H1 (cell line): ENCODE measurements around the gene DDX56. TPM values are rescaled to one million over a fixed set of nuclear protein-coding genes. Genes with fewer than 3 reads are reported as not detected.

Source experiments
- CTCF ChIA-PET: fragments of 300-600 bp; sonication (Branson Sonifier 250); formaldehyde crosslinking; loops from one replicate; lab custom pipeline; 2021; ENCODE audit not compliant: partially characterized antibody; lab: Charles Lee
- POLR2A ChIA-PET: fragments of 300-600 bp; sonication (Branson Sonifier 250); formaldehyde crosslinking; loops from one replicate; lab custom pipeline; 2021; ENCODE audit warnings: inconsistent platforms; ENCODE audit not compliant: partially characterized antibody; lab: Charles Lee
- DNase-seq, 2 experiments: peaks; one replicate each; pipeline versions ENCODE4 v3.0.0 to v3.0.0-alpha.2; 2010 to 2022; ENCODE audit warnings: low spot score in 2 of 2, low read depth in 1 of 2, mixed read lengths in 1 of 2
- FAIRE-seq: peaks from 2 replicates; lab custom pipeline; 2011; peaks lifted over from hg19 to GRCh38; lab: Jason Lieb, UNC
- H2AFZ ChIP-seq: 2 replicates; pipeline ENCODE4 v1.8.1; 2012; ENCODE audit warnings: low read length, inconsistent platforms
- H2AK5ac ChIP-seq: 2 replicates; pipeline ENCODE4 v1.6.1; 2013; ENCODE audit warnings: low read depth, low read length
- H2BK120ac ChIP-seq: replicated peaks from 2 replicates; pipeline ENCODE3; 2013; ENCODE audit warnings: low read depth, low read length, inconsistent platforms
- H2BK12ac ChIP-seq: 2 replicates; pipeline ENCODE4 v1.6.1; 2013; ENCODE audit warnings: low read depth, low read length
- H2BK15ac ChIP-seq: 2 replicates; pipeline ENCODE4 v1.6.1; 2013; ENCODE audit warnings: low read length
- H2BK20ac ChIP-seq: 2 replicates; pipeline ENCODE4 v1.6.1; 2013; ENCODE audit warnings: low read length
- H2BK5ac ChIP-seq: 2 replicates; pipeline ENCODE4 v1.6.1; 2013; ENCODE audit warnings: low read depth, low read length
- H3K14ac ChIP-seq: 2 replicates; pipeline ENCODE4 v1.6.1; 2013; ENCODE audit warnings: inconsistent platforms; ENCODE audit not compliant: insufficient read length
- H3K18ac ChIP-seq: 2 replicates; pipeline ENCODE4 v1.6.1; 2013; ENCODE audit warnings: low read length; ENCODE audit errors: extremely low read depth
- H3K23ac ChIP-seq: 2 replicates; pipeline ENCODE4 v1.6.1; 2013; ENCODE audit warnings: inconsistent platforms; ENCODE audit not compliant: insufficient read length
- H3K23me2 ChIP-seq: 2 replicates; pipeline ENCODE4 v1.6.1; 2013; ENCODE audit warnings: low read depth, low read length
- H3K27ac ChIP-seq: 2 replicates; pipeline ENCODE4 v1.6.1; 2011; ENCODE audit warnings: low read depth, low read length, inconsistent platforms
- H3K27me3 ChIP-seq, 4 experiments: replicated peaks in 1 of 4; 1 replicate in 1 of 4; 2 replicates in 3 of 4; pipeline versions ENCODE4 v1.6.1 to v1.8.1; 2011 to 2013; ENCODE audit warnings: low read length in 3 of 4, mild to moderate bottlenecking in 3 of 4, inconsistent platforms in 2 of 4, mixed read lengths in 2 of 4, moderate library complexity in 1 of 4; ENCODE audit not compliant: control insufficient read depth in 3 of 4, insufficient read depth in 3 of 4; ENCODE audit errors: extremely low read depth in 1 of 4
- H3K36me3 ChIP-seq, 4 experiments: 2 replicates each; pipeline versions ENCODE4 v1.6.1 to v1.8.1; 2011 to 2013; ENCODE audit warnings: mild to moderate bottlenecking in 4 of 4, low read length in 3 of 4, moderate library complexity in 2 of 4, control low read depth in 1 of 4, inconsistent platforms in 1 of 4; ENCODE audit not compliant: insufficient read depth in 4 of 4, control insufficient read depth in 2 of 4
- H3K4ac ChIP-seq: replicated peaks from 2 replicates; pipeline ENCODE3; 2013; ENCODE audit warnings: low read length, low read depth, mixed read lengths, inconsistent platforms; ENCODE audit not compliant: insufficient read length
- H3K4me1 ChIP-seq, 4 experiments: replicated peaks in 1 of 4; 1 replicate in 1 of 4; 2 replicates in 3 of 4; pipeline versions ENCODE4 v1.6.1 to v1.8.1; 2011 to 2013; ENCODE audit warnings: low read length in 3 of 4, inconsistent platforms in 2 of 4, mixed read lengths in 1 of 4; ENCODE audit not compliant: insufficient read depth in 4 of 4, control insufficient read depth in 3 of 4
- H3K4me2 ChIP-seq, 2 experiments: 2 replicates each; pipeline versions ENCODE4 v1.6.1 to v1.8.1; 2011 to 2013; ENCODE audit warnings: low read depth in 2 of 2, low read length in 2 of 2, control low read depth in 1 of 2, inconsistent platforms in 1 of 2, mild to moderate bottlenecking in 1 of 2; ENCODE audit not compliant: insufficient read depth in 1 of 2
- H3K4me3 ChIP-seq, 4 experiments: fragments of 200-600, 300-600 bp in 1 of 4; sonication (generic), shearing (Covaris generic), sonication (Bioruptor Twin) in 1 of 4; 2 replicates each; pipeline versions ENCODE4 v1.5.1 to v1.8.1; 2011 to 2016; ENCODE audit warnings: low read length in 4 of 4, low read depth in 3 of 4, control low read depth in 2 of 4, inconsistent platforms in 2 of 4, mild to moderate bottlenecking in 2 of 4, mixed read lengths in 1 of 4, moderate library complexity in 1 of 4; ENCODE audit not compliant: insufficient read depth in 2 of 4; ENCODE audit errors: extremely low read depth in 1 of 4
- H3K56ac ChIP-seq: replicated peaks from 2 replicates; pipeline ENCODE3; 2013; ENCODE audit warnings: low read depth, mild to moderate bottlenecking, mixed read lengths, low read length, inconsistent platforms; ENCODE audit not compliant: insufficient read length
- H3K79me1 ChIP-seq: 2 replicates; pipeline ENCODE4 v1.6.1; 2013; ENCODE audit warnings: low read depth, low read length, control low read depth
- H3K79me2 ChIP-seq, 2 experiments: 2 replicates each; pipeline versions ENCODE4 v1.6.1 to v1.8.1; 2012 to 2013; ENCODE audit warnings: low read length in 2 of 2, mild to moderate bottlenecking in 2 of 2, inconsistent platforms in 1 of 2; ENCODE audit not compliant: insufficient read depth in 2 of 2, control insufficient read depth in 1 of 2
- H3K9ac ChIP-seq, 4 experiments: replicated peaks in 1 of 4; 1 replicate in 1 of 4; 2 replicates in 3 of 4; pipeline versions ENCODE4 v1.6.1 to v1.8.1; 2011 to 2013; ENCODE audit warnings: low read depth in 3 of 4, low read length in 3 of 4, control low read depth in 2 of 4, mild to moderate bottlenecking in 2 of 4, moderate library complexity in 2 of 4, inconsistent platforms in 1 of 4; ENCODE audit errors: extremely low read depth in 1 of 4
- H3K9me3 ChIP-seq, 2 experiments: 2 replicates each; pipeline versions ENCODE4 v1.6.1 to v1.8.1; 2012 to 2013; ENCODE audit warnings: mild to moderate bottlenecking in 2 of 2, moderate library complexity in 2 of 2, control low read depth in 1 of 2, inconsistent platforms in 1 of 2, low read depth in 1 of 2, low read length in 1 of 2, mixed read lengths in 1 of 2; ENCODE audit not compliant: insufficient read depth in 2 of 2
- H4K20me1 ChIP-seq, 2 experiments: replicated peaks in 1 of 2; 2 replicates each; pipeline versions ENCODE3 to v1.8.1; 2011 to 2013; ENCODE audit warnings: inconsistent platforms in 2 of 2, low read length in 2 of 2, mild to moderate bottlenecking in 1 of 2; ENCODE audit not compliant: insufficient read depth in 2 of 2, control insufficient read depth in 1 of 2
- H4K5ac ChIP-seq: 2 replicates; pipeline ENCODE4 v1.6.1; 2013; ENCODE audit warnings: low read length, low read depth, mixed read lengths, inconsistent platforms; ENCODE audit not compliant: insufficient read length
- H4K8ac ChIP-seq: 2 replicates; pipeline ENCODE4 v1.8.0; 2013; ENCODE audit warnings: mild to moderate bottlenecking, moderate library complexity, low read length, inconsistent platforms; ENCODE audit not compliant: insufficient read depth; ENCODE audit errors: extremely low read depth
- H4K91ac ChIP-seq: replicated peaks from 2 replicates; pipeline ENCODE3; 2013; ENCODE audit warnings: low read length, mixed read lengths, inconsistent platforms; ENCODE audit not compliant: insufficient read length
- EGR1 ChIP-seq: IDR thresholded peaks from 2 replicates; pipeline ENCODE4 v1.6.1; 2011; ENCODE audit warnings: low read depth, low read length, borderline replicate concordance
- KDM4A ChIP-seq: IDR thresholded peaks from one replicate; pipeline ENCODE4 v1.7.1; 2012; ENCODE audit warnings: low read depth, mild to moderate bottlenecking, moderate library complexity, low read length, inconsistent platforms; ENCODE audit not compliant: severe bottlenecking
- PHF8 ChIP-seq: fragments of 200-600 bp; sonication (generic); conservative IDR thresholded peaks from 2 replicates; pipeline ENCODE4 v1.7.1; 2012; ENCODE audit warnings: low read depth, mild to moderate bottlenecking, inconsistent platforms, low read length, moderate library complexity
- SAP30 ChIP-seq: fragments of 300-600 bp; sonication (generic); IDR thresholded peaks from 2 replicates; pipeline ENCODE4 v1.7.1; 2012; ENCODE audit warnings: low read length, moderate library complexity, mild to moderate bottlenecking, inconsistent platforms; ENCODE audit not compliant: insufficient read depth, insufficient replicate concordance
- SP2 ChIP-seq: IDR thresholded peaks from 2 replicates; pipeline ENCODE4 v1.6.1; 2012; ENCODE audit warnings: mild to moderate bottlenecking, low read length, inconsistent platforms
- SUZ12 ChIP-seq: fragments of 200-600 bp; sonication (generic); IDR thresholded peaks from 2 replicates; pipeline ENCODE4 v1.6.1; 2012; ENCODE audit warnings: mild to moderate bottlenecking, inconsistent platforms, low read length, moderate library complexity, mixed read lengths
- TBP ChIP-seq: IDR thresholded peaks from 2 replicates; pipeline ENCODE4 v1.6.1; 2011; ENCODE audit warnings: low read depth, low read length, improper control_type of control experiment
- WGBS, 2 experiments: shearing (Covaris generic) in 1 of 2; methylation state at CpG; one replicate each; pipeline versions ENCODE4 v1.1.6 to v1.1.7; 2013 to 2015; ENCODE audit warnings: low lambda C conversion rate in 2 of 2, mixed read lengths in 2 of 2, inconsistent platforms in 1 of 2, low coverage in 1 of 2, missing lambda C conversion rate in 1 of 2; ENCODE audit not compliant: insufficient replicate concordance in 2 of 2, insufficient coverage in 1 of 2, insufficient read length in 1 of 2; ENCODE audit errors: extremely low coverage in 1 of 2, missing lambda C conversion rate in 1 of 2; 5-methylcytosine and 5-hydroxymethylcytosine counted together
- polyA plus RNA-seq, 7 experiments: library from polyadenylated mRNA; depleted of rRNA in 3 of 7; stranded (reverse) in 5 of 7; unstranded in 2 of 7; fragments of >200 nt in 5 of 7; fragments of 200-250 nt in 2 of 7; gene quantifications; 1 replicate in 5 of 7; 2 replicates in 1 of 7; 4 replicates in 1 of 7; pipeline versions ENCODE4 v1.2.1 to v1.2.3, GENCODE V29; 2011 to 2013; ENCODE audit warnings: missing spikeins in 2 of 7, mixed read lengths in 2 of 7
- total RNA-seq: library from RNA; stranded (reverse); fragmentation: NEBNext Ultra II Directional; extraction: Animal tissue kit (Norgen Biotek cat#: 25700); gene quantifications from 2 replicates; pipeline ENCODE4 v1.2.1, GENCODE V29; 2021

The DDX56 gene
- total and polyA plus RNA-seq, 2 of the 8 experiments (the other 6 are each of a cell fraction or from before 2014, with no cell fraction given), result 56.9 to 81.6 TPM

DNA sequence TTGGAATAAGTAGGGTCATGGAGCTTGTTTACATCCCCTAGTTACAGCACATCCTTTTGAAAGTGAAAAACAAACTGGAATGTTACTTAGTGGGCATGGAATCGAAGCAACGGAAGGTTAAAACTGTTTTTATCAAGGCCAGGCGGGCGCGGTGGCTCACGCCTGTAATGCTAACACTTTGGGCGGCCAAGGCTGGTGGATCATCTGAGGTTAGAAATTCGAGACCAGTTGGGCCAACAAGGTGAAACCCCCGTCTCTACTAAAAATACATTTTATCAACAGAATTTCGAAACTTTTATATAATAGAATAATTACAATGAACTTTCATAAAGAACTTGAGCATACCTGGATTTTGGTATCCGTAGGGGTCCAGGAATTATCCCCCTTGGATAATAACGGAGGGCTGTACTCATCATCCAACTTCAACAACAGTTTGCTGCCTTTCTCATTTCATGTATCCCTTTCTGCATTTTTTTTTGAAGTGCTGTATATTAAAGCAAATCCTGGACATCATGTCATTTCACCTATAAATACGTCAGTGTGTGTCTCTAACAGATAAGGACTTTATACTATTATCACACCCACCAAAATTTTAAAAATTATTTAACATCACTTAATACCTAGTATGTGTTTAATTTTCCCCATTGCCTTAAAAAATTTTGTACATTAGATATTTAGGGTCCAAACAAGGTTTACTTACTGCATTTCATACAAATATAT is 9.6 kb upstream of the DDX56 start:
- peak overlapping the region in 1 of 4 experiments; percentile 79; a peak in 3 of 7 replicates for H3K9ac ChIP-seq
- whole genome bisulfite sequencing, 2 experiments, result 90% methylated on average over 13 of the region's 13 CpGs; no CpG with 5 or more reads in 1 of the 2 experiments
- TF ChIP-seq KDM4A (no peak), TBP (no peak), EGR1 (no peak), SP2 (no peak), SUZ12 (no peak), SAP30 (no peak), PHF8 (no peak)

More for the DNA sequence above, 9.6 kb upstream of the DDX56 start:
- peaks cover 5 to 19% (median 10%) of the 10 kb centered on the region in 4 experiments; a peak in 7 of 8 replicates for H3K36me3 ChIP-seq
- FAIRE-seq, result no peak
- peaks cover 5 to 15% of the 10 kb centered on the region in 2 experiments; a peak in 3 of 4 replicates for H3K79me2 ChIP-seq
- ChIA-PET CTCF (interaction anchor here (0.8 to 1.7 kb wide), 4 partner anchors 10 to 214 kb away, joined by 3 read pairs; partner anchors contain the start of gene DDX56), POLR2A (interaction anchor here (0.6 to 4.3 kb wide), 10 partner anchors 8 to 93 kb away, joined by 3 to 49 read pairs (median 8); partner anchors contain the start of genes DDX56, NUDCD3 and OGDH)
- H3K56ac ChIP-seq, result no peak overlapping the region
- H2BK5ac ChIP-seq, result no peak overlapping the region
- H3K14ac ChIP-seq, result no peak overlapping the region
- H3K4me2 ChIP-seq, result peak overlapping the region; percentile 69 to 76
- no peak for DNase-seq
- H3K4me3 ChIP-seq, result peak overlapping the region; percentile 74 to 95 (median 80); a peak in 7 of 8 replicates
- H3K23me2 ChIP-seq, result peaks cover 6% of the 10 kb centered on the region; the same call in 1 of the 2 replicates
- H3K4ac ChIP-seq, result no peak overlapping the region
- H2BK20ac ChIP-seq, result no peak overlapping the region
- H2BK120ac ChIP-seq, result no peak overlapping the region
- no peak overlapping the region for H2BK15ac ChIP-seq
- H2BK12ac ChIP-seq, result no peak overlapping the region
- H2AK5ac ChIP-seq, result no peak overlapping the region
- no peaks in the 10 kb centered on the region for H3K9me3 ChIP-seq
- no peak overlapping the region for H4K91ac ChIP-seq
- no peak overlapping the region for H4K5ac ChIP-seq
- H2AFZ ChIP-seq, result peak overlapping the region; percentile 68; the same call in 1 of the 2 replicates
- H3K18ac ChIP-seq, result no peak overlapping the region
- no peak overlapping the region for H4K8ac ChIP-seq
- peaks cover 0 to 2% of the 10 kb centered on the region in 2 experiments for H4K20me1 ChIP-seq
- H3K23ac ChIP-seq, result no peak overlapping the region
- H3K27me3 ChIP-seq, result no peaks in the 10 kb centered on the region
- no peak overlapping the region; the same call in 1 of the 2 replicates for H3K27ac ChIP-seq
- H3K79me1 ChIP-seq, result no peaks in the 10 kb centered on the region
- H3K4me1 ChIP-seq, result peaks cover 0 to 7% (median 1%) of the 10 kb centered on the region in 4 experiments; a peak in 4 of 7 replicates
